ENCODE results near the gene NAT9. TPM values are rescaled to one million over a fixed set of nuclear protein-coding genes. Genes with fewer than 3 reads are reported as not detected.

NAT9 gene
- total RNA-seq, 1 donor: 32.0 TPM

DNA sequence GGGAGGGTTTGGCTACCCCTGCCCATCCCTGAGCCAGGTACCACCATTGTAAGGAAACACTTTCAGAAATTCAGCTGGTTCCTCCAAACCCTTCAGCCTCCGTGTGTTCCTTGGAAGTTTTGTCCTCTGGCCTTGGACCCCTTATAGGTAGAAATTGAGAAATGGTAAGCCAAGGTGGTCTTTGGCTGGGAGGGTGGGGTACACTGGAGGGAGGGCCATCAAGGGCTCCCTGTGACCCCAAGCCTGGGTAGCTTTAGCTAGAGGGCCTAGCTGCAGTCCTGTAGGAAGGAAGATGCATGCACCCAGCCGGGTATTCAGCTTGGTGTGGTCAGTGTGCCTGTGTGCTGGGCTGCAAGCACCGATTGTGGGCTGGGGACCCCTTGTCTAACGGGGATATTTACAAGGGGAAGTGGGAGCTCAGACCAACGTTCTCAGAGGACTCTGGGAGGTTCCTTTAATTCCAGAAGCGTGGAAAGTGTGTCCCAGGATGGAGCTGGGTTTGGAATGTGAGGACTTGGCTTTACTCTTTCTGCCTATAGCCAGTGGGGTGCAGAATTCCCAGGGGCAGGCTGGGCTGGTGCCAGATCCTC lies 6.8 kb downstream of the NAT9 start:
- no peak overlapping the region for H3K4me3 ChIP-seq (ENCODE audit: low read depth, low read length)
- TF ChIP-seq, protein P1, sequence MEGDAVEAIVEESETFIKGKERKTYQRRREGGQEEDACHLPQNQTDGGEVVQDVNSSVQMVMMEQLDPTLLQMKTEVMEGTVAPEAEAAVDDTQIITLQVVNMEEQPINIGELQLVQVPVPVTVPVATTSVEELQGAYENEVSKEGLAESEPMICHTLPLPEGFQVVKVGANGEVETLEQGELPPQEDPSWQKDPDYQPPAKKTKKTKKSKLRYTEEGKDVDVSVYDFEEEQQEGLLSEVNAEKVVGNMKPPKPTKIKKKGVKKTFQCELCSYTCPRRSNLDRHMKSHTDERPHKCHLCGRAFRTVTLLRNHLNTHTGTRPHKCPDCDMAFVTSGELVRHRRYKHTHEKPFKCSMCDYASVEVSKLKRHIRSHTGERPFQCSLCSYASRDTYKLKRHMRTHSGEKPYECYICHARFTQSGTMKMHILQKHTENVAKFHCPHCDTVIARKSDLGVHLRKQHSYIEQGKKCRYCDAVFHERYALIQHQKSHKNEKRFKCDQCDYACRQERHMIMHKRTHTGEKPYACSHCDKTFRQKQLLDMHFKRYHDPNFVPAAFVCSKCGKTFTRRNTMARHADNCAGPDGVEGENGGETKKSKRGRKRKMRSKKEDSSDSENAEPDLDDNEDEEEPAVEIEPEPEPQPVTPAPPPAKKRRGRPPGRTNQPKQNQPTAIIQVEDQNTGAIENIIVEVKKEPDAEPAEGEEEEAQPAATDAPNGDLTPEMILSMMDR (IDR thresholded peaks at IDR 0.05; ENCODE audit: insufficient read depth, low read depth, low read length): no peak
- DNase-seq (ENCODE audit: low read depth): no peak

DNA sequence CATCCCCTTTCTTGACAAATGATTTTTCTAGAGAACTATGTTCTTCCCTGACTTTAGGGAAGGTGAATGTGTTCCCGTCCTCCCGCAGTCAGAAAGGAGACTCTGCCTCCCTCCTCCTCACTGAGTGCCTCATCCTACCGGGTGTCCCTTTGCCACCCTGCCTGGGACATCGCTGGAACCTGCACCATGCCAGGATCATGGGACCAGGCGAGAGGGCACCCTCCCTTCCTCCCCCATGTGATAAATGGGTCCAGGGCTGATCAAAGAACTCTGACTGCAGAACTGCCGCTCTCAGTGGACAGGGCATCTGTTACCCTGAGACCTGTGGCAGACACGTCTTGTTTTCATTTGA lies 7.4 kb downstream of the NAT9 start:
- DNase-seq (ENCODE audit: low read depth): no peak
- TF ChIP-seq, protein P1 (IDR thresholded peaks at IDR 0.05; ENCODE audit: insufficient read depth, low read depth, low read length): no peak
- no peak overlapping the region for H3K4me3 ChIP-seq (ENCODE audit: low read depth, low read length)

- no peak for DNase-seq (ENCODE audit: low read depth)
- TF ChIP-seq, protein P1 (IDR thresholded peaks at IDR 0.05; ENCODE audit: insufficient read depth, low read depth, low read length): no peak
- no peak overlapping the region for H3K4me3 ChIP-seq (ENCODE audit: low read depth, low read length)
Observed at GRCh38 chr17:74768069-74768762, 7.9 kb downstream of the NAT9 start.

DNA sequence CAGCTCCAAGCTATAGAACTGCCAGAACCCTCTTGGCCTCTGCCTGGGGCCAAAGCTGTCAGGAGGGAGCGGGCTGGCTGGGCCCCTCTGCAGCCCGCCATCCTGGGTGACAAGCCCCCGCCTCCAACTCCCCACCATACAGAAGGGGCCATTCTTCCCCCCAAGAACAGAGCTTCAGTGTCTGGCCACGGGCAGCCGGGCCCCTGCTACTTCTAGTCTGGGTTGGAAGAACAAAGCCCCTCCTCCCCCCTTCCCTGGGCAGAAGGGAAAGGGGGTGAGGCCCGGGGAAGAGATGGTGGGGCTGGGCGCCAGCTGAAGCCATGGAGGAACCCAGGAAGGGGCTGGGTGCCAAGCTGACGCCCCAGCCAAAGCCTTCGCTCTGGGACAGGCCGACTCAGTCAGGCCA lies 9.0 kb downstream of the NAT9 start:
- no peak overlapping the region for H3K4me3 ChIP-seq (ENCODE audit: low read depth, low read length)
- TF ChIP-seq, protein P1 (IDR thresholded peaks at IDR 0.05; ENCODE audit: insufficient read depth, low read depth, low read length): no peak
- DNase-seq (ENCODE audit: low read depth): no peak

DNA sequence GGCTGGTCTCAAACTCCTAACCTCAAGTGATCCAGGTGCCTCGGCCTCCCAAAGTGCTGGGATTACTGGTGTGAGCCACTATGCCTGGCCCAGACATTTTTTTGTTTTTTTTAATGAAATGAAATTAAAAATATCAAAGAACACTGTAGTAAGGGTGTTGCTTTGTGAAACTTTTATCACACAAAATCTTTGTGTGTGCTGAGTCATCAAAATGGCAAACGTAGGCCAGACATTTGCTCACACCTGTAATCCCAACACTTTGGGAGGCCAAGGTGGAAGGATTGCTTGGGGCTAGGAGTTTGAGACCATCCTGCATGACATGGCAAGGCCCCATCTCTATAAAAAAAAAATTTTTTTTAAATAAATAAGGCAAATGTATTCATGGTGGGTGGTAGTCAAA lies 9.7 kb downstream of the NAT9 start:
- TF ChIP-seq, protein P1 (IDR thresholded peaks at IDR 0.05; ENCODE audit: insufficient read depth, low read depth, low read length): no peak
- no peak overlapping the region for H3K4me3 ChIP-seq (ENCODE audit: low read depth, low read length)
- DNase-seq (ENCODE audit: low read depth): no peak

- no peak overlapping the region for H3K4me3 ChIP-seq (ENCODE audit: low read depth, low read length)
- TF ChIP-seq, protein P1 (IDR thresholded peaks at IDR 0.05; ENCODE audit: insufficient read depth, low read depth, low read length): no peak
- DNase-seq (ENCODE audit: low read depth): no peak
Observed at GRCh38 chr17:74764751-74765286, 11.3 kb downstream of the NAT9 start.
